ENCODE measurements around the gene LMF2.
A peak's percentile ranks its signal among the peaks of the same experiment; 100 is the strongest.

The LMF2 gene

GRCh38 chr22:50508897-50509296 is 1.4 kb upstream of the LMF2 start:
- intact Hi-C loops (cut with DNase I), result loop anchor here (2.0 to 10.0 kb wide), 2 partner anchors 16 to 264 kb away; partner anchors contain the start of genes SCO2 and TUBGCP6
- no peak for DNase-seq

GRCh38 chr22:50507991-50508884 is 736 bp upstream of the LMF2 start, which contains the start of gene NCAPH2:
Gene NCAPH2 (plus strand): TSS chr22:50508224. CDS start chr22:50508338, 114 bp downstream.
- intact Hi-C loops (cut with DNase I), result loop anchor here (2.0 to 10.0 kb wide), 3 partner anchors 17 to 263 kb away; partner anchors contain the start of genes SBF1, SCO2 and TUBGCP6
- DNase-seq, result peak in 38 of 42 donors; percentile 92 to 99 (median 97)

GRCh38 chr22:50506611-50507420 is 686 bp downstream of the LMF2 start:
- peak in 4 of 42 donors; percentile 11 to 45 (median 26) for DNase-seq
- intact Hi-C loops (cut with DNase I), result loop anchor here (2.0 to 10.0 kb wide), 2 partner anchors 32 to 262 kb away; partner anchors contain the start of genes SBF1 and TUBGCP6

DNA sequence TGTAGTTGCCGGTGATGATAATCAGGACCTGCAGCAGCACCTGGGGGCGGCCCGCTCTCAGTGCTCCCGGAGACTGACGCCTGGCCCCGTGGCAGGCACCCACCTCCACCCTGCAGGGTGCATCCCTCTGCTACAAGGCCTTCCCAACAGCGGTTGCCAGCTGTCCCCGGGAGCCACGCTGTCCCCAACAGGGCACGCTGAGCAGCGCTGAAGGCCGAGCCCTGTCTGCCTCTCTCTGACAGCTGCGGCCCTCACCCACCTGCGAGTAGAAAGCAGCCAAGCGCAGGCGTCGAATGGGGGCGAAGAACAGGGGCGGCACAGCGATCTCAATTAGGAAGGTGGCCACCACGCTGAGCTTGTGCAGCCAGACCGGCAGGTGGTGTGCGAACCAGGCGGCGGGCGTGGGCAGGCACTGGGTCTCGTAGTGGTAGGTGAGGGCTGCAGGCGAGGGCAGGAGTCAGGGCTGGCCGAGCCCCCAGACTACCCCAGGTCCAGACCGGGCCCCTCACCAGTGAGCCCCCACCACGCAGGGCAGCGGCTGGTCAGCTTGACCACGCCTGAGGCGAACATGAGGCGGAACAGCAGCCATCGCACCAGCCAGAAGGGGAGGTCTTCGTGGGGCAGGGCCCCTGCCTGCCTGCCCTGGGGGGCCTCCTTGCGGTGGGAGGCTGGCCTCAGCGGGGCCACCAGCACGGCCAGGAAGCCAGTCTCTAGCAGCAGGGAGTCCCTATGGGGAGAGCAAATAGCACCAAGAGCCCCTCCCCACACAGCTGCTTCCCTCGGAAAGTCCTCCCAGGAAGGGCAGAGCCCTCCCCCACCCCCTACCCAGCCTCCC is 1.5 kb downstream of the LMF2 start:
- peak in 18 of 42 donors; percentile 18 to 70 (median 46) for DNase-seq
- intact Hi-C loops (cut with DNase I), result loop anchor here (2.0 to 10.0 kb wide), 2 partner anchors 31 to 261 kb away; partner anchors contain the start of genes SBF1 and TUBGCP6

GRCh38 chr22:50505276-50505775 is 2.2 kb downstream of the LMF2 start:
- DNase-seq, result no peak
- intact Hi-C loops (cut with DNase I), result loop anchor here (10.0 kb wide), 1 partner anchor 261 kb away; the partner anchor contains the start of gene TUBGCP6

DNA sequence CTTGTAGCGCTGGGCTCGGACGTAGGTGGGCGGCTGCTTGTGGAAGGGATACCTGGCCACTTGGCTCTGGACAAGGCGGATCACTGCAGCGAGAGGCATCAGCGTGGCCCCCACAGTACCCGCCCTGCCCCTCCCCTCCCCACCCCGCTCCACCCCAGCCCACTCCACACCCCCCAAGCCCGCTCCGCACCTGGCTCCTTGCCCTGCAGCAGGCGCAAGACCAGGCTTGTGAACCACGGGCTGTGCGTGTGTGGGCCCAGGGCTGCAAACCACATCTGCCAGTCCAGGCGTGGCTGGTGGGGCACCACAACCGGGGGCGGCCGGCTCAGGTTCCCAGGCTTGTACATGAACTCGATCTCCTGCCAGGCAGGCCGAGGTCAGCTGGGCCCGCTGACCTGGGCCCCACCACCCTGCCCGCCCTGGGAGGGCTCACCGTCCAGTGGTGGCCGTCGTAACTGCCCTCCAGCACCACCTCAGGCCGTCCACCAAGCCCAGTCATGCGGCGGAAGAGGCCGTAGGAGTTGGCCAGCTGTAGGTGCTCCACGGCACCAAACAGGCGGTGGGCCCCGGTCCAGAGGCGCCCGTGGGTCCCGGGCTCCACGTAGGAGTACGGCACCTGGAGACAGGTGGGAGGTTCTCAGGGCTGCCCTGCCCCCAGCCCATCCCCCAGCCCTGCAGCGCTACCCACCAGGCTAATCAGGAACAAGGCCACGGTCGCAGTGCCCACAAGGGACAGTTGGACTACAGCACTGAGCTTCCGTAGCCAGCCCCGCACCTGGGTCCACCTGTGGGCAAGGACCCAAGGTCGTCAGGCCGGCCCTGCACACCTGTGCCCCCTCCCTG is 2.9 kb downstream of the LMF2 start:
- intact Hi-C loops (cut with DNase I), result loop anchor here (10.0 kb wide), 1 partner anchor 260 kb away; the partner anchor contains the start of gene TUBGCP6
- DNase-seq, result no peak

DNA sequence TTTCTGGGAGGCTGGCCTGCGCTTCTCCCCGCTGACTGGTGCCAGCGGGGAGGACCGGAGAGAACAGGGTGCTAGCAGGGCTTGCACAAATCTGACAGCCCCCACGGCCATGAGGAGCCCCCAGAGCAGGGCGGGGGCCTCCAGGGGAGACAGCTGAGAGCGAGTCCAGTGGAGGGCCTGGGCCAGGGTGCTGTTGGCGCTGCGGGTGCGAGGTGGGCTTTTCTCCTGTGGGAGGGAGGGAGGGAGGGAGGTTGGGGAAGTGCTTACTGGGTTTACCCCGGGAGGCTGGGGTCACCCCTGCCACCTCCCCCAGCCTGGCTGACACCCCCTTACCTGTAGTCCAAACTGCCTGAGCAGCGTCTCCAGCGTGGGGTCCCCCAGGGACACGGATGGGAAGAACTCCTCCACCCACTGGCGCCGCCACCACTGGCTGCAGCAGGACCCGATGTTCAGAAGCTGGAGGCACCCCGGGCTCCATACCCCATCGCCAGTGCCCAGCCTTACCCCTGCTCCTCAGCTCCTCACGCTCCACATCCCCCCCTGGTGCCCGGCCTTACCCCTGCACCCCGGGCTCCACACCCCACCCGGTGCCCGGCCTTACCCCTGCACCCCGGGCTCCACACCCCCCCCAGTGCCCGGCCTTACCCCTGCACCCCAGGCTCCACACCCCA is 3.9 kb downstream of the LMF2 start:
- intact Hi-C loops (cut with DNase I), result loop anchor here (10.0 kb wide), 1 partner anchor 259 kb away; the partner anchor contains the start of gene TUBGCP6
- no peak for DNase-seq

- intact Hi-C loops (cut with DNase I), result loop anchor here (10.0 kb wide), 1 partner anchor 258 kb away; the partner anchor contains the start of gene TUBGCP6
- no peak for DNase-seq
Observed at GRCh38 chr22:50502628-50503474, 4.7 kb downstream of the LMF2 start.

DNA sequence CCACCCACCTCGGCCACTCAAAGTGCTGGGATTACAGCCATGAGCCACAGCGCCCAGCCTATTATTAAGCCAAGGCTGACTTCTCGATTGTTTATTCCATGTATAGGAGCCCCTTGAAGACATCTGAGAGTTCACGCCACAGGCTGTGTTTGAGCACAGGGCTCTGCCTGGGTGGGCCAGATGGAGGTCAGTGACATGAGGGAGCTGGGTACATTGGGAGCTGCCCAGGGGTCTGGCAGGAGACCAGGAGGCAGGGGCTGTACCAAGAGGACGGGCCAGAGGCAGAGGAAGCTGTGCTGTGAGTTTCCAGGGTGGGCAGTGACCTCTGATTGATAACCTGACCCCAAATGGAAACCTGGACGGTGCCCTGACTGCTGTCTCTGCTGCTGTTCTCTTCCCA is 5.4 kb downstream of the LMF2 start:
- DNase-seq, result no peak
- intact Hi-C loops (cut with DNase I), result loop anchor here (10.0 kb wide), 1 partner anchor 257 kb away; the partner anchor contains the start of gene TUBGCP6

DNA sequence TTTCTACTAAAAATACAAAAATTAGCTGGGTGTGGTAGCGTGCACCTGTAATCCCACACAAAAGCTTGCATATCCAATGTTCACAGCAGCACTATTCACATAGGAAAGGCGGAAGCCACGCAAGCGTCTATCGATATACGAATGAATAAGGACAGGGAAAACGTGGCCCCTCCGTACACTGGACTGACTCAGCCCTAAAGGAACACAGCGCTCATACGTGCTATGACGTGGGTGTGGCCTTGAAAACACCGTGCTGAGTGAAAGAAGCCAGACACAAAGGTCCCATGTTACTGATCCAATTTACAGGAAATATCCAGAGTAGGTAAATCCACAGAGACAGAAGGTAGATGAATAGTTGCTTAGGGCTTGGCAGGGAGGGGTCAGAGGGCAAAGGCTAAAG is 7.0 kb downstream of the LMF2 start:
- intact Hi-C loops (cut with DNase I), result loop anchor here (10.0 kb wide), 1 partner anchor 256 kb away; the partner anchor contains the start of gene TUBGCP6
- no peak for DNase-seq

DNA sequence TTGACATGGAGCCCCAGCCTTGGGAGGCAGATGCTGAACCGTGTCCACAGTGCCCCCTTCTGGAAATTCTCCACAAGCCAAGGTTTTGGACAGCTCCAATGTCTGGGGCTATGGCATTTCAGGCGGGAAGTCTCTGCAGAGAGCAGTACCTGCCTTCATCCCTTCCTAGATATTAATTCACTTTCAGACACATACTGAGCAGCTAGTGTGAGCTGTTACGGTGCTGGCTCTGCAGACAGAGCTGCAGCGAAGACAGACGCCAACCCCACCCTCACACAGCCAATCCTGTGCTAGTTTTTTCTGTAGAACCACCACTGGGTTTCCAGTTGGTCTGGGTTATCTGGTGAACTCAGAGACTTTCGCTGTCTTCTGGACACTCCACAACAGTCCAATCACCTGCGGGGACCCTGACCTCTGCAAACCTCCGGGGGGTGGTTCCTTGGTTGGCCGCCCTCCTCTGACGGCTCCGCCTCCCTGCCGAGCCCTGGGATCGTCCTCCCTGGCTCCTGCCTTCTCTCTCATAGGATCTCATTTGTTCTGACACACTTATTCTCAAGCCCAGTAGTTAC is 9.1 kb downstream of the LMF2 start:
- DNase-seq, result peak; percentile 46 to 88 (median 72)
- intact Hi-C loops (cut with DNase I), result no loop called here

DNA sequence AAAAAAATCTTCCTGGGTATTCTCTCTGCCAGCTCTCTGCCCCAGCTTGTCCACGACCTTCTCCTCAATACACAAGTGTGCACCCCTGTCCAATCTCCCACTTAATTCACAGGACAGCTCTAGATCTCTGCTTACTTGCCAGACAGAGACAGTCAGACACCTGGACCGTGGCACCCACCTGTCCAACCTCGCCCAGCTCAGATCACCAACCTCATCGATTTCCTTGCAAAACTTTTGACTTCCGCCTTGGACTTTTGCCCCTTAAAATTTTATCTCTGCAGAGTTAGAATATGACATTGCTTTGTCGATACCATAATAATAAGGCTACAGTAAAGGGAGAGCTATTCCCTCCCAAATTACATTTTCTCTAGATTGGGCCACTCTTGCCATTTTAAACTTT is 10.4 kb downstream of the LMF2 start:
- no peak for DNase-seq
- intact Hi-C loops (cut with DNase I), result no loop called here

DNA sequence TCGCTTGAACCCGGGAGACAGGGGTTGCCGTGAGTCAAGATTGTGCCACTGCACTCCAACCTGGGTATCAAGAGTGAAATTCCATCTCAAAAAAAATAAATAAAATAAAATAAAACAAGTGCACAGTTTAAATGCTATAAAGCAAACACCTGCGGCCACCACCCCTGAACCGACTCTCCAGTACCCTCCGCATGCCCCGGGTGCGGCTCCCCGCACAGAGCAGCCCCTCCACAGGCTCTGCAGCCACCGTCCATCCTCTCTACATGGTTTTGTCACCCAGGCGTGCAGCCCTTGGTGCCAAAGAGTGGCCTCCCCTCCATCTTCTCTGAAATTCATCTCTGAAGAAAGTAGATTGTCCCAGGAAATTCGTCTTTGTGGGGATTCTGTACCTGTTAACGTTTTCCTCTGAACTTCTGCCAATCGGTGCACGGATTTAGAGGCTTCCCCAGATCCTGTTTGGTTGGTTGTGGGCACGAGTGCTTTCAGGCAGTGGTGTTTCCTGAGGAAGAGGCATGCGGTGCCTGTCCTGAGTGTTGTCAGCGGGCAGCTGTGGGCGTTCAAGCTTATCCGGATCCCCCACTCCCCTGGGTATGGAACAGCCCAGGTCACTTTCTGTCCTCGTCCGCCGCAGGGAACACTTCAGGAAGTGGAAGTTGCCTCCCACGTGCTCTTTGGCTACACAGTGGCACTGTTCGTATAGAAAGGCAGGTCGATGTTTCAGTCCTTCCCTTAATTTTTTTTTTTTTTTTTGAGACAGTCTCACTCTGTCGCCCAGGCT is 16.8 kb downstream of the LMF2 start:
- intact Hi-C loops (cut with DNase I), result no loop called here
- no peak for DNase-seq
